NCI-H146 treated with DMSO at 0.1 percent for 48 hours (cell line): ENCODE measurements around the gene BEND3.
"Not testable (repeated sequence)": the region's sequence is repeated elsewhere in the genome, so short reads cannot be mapped to it uniquely, and the experiment has no call there.

ENCODE experiments used
- DNase-seq: peaks from one replicate; lab custom pipeline; 2025; ENCODE audit not compliant: unreplicated experiment; lab: John Stamatoyannopoulos, UW

The BEND3 gene

GRCh38 chr6:107121964-107122495 is 6.7 kb upstream of the BEND3 start:
- no peak for DNase-seq

- no peak for DNase-seq
Observed at GRCh38 chr6:107121266-107121665, 6.0 kb upstream of the BEND3 start.

GRCh38 chr6:107120404-107120803 is 5.1 kb upstream of the BEND3 start:
- DNase-seq = no peak

DNA sequence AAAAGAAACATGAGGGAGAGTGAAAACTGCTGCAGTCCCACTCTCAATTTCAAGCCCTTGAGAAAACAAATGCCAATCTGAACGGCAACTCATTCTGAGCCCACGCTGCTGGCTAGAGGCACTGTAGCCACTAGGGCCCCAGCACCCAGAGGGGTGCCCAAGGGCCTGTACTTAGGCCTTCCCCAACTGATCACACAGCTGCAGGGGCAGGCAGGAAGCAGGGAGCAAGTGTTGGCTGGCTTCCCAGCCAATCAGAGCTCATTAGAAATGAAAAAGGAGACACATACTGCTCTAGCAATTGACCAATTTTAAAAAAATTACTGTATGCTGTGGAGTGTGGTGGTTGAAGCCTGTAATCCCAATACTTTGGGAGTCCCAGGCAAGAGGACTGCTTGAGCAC is 3.7 kb upstream of the BEND3 start:
- no peak for DNase-seq

DNA sequence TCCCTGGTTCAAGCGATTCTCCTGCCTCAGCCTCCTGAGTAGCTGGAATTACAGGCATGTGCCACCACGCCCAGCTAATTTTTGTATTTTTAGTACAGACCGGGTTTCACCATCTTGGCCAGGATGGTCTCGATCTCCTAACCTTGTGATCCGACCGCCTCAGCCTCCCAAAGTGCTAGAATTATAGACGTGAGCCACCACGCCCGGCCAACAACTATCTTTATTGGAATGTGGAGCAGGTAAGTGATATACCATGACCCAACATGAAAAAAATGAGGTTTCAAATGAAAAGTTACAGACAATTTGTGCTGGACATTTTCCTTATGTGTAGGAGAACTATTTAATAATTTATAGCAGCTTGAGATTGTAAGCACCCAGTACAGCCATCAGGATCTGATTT is 3.2 kb upstream of the BEND3 start:
- not testable (repeated sequence) for DNase-seq

DNA sequence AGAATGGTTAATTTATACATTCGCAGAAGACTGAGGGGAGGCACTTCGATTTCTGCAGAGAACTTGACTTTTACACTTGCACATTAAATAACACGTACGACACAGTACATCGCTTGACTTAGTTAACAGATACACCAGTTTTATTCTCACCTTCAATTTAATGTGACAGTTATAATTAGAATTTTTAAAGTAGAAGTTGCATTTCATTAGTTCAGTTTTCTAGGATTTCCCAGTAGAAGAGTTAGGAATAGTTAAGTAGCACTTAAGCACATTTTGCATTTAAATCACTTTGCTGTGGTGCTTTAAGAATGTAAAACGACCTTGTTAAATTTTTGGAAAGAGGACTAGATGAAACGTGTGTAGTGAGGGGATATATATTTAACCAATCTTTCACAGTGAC is 1.6 kb upstream of the BEND3 start:
- no peak for DNase-seq

DNA sequence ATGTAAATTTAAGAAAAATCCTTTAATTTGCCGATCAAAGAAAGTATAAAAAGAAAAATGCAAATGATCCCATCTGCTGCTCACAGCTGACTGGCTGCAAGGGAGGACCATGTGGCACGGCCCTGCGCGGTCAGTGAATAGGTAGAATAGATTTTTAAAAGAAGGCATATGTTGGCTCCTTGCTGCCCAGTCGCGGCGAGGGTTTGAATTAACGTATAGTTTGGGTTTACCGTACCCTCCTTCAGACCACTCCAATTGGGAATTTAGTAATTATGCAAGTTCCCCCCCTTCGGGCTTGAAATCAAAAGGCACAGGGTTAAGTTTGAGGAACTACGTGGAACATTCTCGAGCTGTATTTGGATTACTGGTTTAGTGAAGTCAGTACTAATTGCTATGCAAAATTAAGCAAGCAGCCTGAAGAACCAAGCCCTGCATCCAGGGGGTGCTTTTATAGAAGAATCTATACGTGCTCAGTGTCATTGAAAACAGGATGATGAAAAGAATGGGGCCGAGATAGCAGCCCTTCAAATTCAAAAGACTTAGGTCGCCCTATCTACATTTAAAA is 1.1 kb upstream of the BEND3 start:
- peak; percentile 74 for DNase-seq

- peak; percentile 69 for DNase-seq
Observed at GRCh38 chr6:107115695-107116327, 496 bp upstream of the BEND3 start.

- peak; percentile 74 for DNase-seq
Observed at GRCh38 chr6:107114213-107114925, 946 bp downstream of the BEND3 start.

DNA sequence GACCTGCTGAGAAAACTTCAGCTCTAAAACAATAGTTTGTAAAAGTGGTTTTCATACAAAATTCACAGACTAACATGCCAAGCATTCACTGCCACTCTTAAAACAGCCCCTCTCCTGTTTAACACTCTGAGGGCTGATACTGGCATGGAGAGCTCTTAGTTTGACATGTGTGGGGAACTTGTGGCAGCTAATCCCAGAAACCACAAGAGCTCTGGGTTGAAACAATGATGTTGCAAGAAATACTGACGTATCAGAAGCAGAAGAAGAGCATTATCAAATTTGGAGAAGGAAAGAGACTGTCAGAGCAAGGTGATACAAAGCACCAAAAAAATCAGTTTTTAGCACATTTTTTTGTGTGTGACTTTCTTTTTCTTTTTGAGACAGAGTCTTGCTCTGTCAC is 5.1 kb downstream of the BEND3 start:
- no peak for DNase-seq

DNA sequence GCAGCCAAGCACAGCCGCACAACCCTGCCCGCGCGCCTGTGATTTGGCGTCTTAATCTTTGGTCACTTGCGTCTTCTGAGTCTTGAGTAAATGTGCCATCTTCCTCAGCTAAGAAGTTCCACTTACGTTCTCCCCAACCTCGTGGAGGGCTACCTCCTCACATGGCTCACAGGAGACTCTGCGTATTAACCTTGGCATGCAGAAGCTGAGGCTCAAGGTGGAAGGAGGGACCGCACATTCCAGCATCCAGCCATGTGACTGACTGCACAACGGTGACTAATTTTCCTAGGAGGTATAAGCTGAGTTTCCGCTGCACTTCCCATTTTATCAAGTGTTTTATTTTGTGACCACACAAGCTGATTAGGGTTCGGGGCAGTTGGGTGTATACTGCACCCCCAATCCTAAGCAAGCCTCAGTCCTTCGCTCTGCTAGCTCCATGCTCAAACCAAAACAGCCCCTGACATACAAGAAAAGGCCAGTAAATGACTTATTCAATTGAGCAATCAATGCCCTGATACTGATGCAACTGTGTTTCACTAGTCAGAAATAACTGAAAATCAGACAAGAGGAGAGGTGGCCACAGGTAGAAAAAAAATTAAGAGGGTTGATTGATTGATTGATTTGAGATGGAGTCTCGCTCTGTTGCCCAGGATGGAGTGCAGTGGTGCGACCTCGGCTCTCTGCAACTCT is 7.0 kb downstream of the BEND3 start:
- no peak for DNase-seq

DNA sequence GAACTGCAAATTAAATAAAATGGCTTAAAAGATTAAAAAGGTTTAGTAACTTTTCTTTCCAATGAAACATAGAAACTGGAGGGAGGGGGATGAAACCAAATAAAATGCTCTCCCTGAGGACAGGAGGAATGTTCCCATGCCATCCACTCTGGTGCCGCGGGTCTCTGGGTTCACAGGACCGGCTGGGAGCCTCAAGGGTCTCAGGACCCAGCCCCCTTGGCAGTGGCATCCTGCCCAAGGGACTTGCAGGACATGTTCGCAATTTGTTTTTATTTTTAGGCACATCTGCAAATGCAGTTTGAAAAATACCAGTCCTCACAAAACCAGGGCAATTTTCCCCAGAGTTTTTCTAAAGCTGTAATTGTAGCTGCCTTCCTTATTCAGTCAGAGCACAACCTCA is 7.5 kb downstream of the BEND3 start:
- DNase-seq = no peak

- no peak for DNase-seq
Observed at GRCh38 chr6:107106165-107106564, 9.2 kb downstream of the BEND3 start.

GRCh38 chr6:107105511-107106116 is 9.7 kb downstream of the BEND3 start:
- no peak for DNase-seq

- DNase-seq = no peak
Observed at GRCh38 chr6:107103082-107103481, 12.2 kb downstream of the BEND3 start.

DNA sequence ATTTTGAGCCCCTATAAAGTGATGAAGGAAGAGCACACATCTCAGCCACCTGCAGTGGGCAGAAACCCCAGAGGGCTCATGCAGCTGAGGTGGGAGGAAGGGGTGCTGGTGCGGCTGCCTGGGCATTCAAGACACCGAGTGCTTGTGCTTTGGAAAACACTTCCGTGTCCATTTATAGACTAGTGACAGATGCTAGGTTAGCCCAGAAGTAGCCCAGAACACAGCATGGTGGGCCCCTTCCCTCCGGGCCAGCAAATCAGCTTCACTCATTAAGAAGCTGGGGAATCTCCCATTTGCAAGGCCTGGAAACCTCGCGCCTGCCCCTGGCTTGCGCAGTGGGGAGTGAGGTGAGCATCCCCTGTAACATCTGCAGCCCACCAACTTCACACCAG is 12.9 kb downstream of the BEND3 start:
- no peak for DNase-seq

GRCh38 chr6:107101686-107102413 is 13.5 kb downstream of the BEND3 start:
- no peak for DNase-seq

- no peak for DNase-seq
Observed at GRCh38 chr6:107101211-107101610, 14.1 kb downstream of the BEND3 start.

DNA sequence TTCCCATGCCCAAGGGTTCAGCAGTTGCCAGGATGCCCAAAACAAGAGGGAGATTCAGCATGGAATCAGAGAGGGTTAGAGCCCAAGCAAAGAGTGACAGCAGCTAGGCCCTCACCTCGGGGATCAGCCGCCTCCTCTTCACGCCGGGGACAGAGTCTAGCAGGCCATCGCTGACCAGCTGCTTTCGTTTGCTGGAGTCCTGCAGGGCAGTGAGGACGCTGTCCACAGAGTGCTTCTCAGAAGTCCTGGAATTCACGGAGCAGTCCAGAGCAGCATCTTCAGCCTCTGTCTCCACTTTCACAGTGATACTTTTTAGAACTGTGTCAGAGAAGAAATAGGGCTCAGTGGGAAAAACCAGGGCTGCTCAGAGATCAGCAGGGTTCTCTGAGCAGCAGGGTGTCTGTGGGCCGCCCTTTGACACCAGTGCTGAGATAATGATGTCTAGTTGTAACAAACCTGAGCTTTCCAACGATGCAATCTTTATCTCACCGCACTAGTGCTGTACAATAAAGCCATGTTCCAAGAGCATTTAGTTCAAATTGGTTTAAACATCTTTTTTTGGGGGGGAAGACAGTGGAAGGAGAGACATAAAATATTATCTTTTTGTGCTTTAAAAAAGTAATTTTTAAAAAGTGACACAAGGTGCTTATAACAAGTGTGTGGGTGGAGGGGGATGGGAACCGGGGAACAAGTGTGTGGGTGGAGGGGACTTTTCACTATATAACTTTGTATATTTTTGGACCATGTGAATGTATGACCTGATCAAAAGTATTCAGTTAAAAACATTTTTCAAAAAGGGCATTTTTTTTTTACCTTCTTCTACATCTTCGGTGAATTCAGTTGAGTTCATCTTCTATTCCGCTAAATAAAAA is 16.6 kb downstream of the BEND3 start:
- DNase-seq = no peak

- DNase-seq = not testable (repeated sequence)
Observed at GRCh38 chr6:107084459-107084858, 30.9 kb downstream of the BEND3 start.
